Activated CD4-positive, CD25-positive, alpha-beta regulatory T cell (primary cell): Measurements from ENCODE around the gene TMEM248.
"Not testable (repeated sequence)": the region's sequence is repeated elsewhere in the genome, so short reads cannot be mapped to it uniquely, and the experiment has no call there.

Experiments
- DNase-seq, 4 experiments: peaks; one replicate each; lab custom pipeline; 2025; lab: John Stamatoyannopoulos, UW

The TMEM248 gene

DNA sequence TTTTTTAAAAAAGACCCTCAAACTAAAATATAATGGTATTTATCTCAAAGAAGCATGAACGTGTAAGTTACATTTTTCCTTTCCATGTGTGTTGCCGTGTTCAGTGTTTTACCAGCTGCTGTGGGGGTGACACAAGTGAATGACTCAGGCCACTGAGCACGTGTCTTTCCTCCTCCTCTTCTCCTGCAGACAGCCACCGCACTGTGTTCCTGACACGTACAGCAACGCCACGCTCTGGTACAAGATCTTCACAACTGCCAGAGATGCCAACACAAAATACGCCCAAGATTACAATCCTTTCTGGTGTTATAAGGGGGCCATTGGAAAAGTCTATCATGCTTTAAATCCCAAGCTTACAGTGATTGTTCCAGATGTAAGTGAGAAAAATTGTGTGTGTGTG, 29.7 kb downstream of the TMEM248 start:
- DNase-seq = no peak

DNA sequence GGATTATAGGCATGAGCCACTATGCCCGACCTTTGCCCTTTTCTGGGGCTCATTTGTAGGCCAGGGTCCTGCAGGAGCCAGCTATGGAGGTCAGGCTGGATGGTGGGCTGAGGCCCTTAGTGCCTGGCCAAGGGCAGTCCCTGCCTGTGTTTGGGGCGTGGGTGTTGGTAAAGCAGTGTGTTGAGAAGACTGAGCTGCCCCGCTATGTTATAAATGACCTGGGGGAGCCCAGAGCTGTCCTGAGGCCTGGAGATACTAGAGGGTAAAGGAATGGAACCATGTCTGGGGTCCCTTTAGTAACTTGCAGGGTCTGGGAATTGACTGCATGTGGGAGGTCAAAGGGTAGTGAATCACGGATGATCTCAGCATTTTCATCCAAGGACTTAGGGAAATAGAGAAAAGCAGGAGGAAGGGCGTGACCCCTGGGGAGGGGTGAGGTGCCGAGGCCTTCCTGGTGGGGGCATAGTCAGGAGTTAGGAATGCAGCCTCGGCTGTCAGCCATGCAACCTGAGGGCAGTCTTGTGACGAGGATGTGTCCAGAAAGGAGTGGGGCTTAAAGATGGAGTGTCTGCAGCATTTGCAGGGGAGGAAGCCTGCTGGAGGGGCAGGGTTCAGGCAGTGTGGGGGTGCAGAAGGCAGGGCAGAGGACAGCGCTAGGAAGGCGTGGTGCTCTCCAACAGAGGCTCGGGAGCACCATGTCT, 31.5 kb downstream of the TMEM248 start:
- DNase-seq = no peak

- no peak for DNase-seq
Measured at GRCh38 chr7:66953044-66953427, 32.0 kb downstream of the TMEM248 start.

DNA sequence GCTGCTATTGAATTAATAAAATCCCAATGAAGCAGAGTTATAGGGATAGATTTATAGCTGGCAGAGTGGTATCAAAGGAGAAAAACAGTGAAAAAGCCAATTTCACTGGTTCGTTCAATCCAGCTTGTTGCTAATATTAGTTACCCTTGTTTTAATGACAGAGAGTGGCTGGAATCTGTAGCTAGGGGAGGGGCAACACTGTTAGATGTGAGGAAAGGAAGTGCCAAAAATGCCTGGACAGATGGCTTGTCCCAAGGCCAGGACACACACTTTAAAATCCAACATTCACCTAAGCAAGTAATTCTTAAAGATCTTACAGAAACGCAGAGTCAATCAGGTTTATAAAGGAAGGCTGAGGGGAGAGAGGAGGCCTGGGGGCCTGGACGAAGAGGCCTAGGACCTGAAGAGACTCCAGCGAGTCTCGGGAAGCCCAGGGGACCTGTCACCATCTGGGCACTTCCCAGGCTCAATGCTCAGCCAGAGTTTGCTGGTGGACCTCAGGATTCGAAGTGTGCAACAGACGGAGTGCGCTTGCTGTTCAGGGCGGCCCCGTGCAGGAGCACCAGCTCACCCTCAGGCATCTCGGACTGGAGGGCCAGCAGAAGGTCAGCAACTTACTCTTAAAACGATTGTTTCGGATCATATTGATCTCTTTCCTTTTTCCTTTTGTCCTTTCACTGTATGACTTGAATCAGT, 36.7 kb downstream of the TMEM248 start:
- DNase-seq = no peak

- DNase-seq = no peak
Measured at GRCh38 chr7:66958538-66959350, 37.7 kb downstream of the TMEM248 start.

DNA sequence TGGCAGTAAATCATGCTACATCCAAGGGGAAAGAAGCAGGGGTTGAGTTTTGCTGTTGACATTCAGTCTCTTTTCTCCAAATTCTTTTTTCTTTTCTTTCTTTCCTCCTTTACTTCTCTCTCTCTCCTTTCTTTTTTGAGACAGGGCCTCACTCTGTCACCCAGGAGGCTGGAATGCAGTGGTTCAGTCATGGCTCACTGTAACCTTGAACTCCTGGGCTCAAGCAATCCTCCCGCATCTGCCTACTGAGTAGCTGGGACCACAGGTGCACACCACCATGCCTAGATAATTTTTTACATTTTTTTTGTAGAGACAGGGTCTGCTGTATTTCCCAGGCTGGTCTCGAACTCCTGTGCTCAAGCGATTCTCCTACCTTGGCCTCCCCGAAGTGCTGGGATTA, 39.2 kb downstream of the TMEM248 start:
- no peak for DNase-seq

DNA sequence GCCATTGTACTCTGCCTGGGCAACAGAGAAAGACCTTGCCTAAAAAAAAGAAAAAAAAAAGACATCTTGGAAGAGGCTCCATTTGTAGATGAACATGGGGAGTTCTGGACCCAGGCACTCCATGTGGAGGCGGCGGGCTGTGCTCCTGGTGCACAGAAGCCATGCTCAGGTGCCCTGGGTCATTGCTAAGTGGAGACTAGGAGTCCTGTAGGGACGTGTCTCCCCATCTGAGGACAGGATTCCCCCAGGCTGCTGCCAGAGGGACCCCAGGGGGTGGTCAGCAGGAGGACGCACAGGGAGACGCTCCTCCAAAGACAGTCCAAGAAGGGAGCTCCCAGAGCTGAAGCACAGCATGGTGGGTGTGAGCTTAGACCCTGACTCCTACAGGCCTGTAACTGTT, 40.1 kb downstream of the TMEM248 start:
- DNase-seq = no peak

- DNase-seq = no peak
Measured at GRCh38 chr7:66964411-66964810, 43.4 kb downstream of the TMEM248 start.

GRCh38 chr7:66967029-66967428, 46.0 kb downstream of the TMEM248 start:
- DNase-seq = no peak

- DNase-seq = not testable (repeated sequence)
Measured at GRCh38 chr7:66969001-66969400, 48.0 kb downstream of the TMEM248 start.

GRCh38 chr7:66970310-66970709, 49.3 kb downstream of the TMEM248 start:
- no peak for DNase-seq

DNA sequence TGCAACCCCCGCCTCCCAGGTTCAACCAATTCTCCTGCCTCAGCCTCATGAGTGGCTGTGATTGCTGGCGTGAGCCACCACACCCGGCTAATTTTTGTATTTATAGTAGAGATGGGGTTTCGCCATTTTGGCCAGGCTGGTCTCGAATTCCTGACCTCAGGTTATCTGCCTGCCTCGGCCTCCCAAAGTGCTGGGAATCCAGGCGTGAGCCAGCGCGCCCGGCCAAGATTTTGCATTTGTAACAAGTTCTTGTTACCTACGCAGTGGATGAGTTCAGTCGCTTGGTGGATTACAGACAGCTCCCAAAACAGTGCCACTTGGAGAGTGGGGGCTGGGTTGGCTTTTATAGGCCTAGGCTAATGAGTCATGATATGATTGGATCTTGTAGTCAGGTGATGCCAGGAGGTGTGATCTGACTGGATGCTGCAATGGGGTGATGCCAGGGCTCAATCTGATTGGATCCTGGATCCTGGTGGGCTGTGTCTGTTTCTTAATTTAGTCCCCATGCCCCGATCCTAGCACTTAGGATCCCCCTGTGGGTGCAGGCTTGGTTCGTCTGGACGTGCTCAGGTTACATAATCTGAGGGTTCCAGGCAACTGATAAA, 54.1 kb downstream of the TMEM248 start:
- DNase-seq = no peak

GRCh38 chr7:66978312-66978711, 57.3 kb downstream of the TMEM248 start:
- not testable (repeated sequence) for DNase-seq

DNA sequence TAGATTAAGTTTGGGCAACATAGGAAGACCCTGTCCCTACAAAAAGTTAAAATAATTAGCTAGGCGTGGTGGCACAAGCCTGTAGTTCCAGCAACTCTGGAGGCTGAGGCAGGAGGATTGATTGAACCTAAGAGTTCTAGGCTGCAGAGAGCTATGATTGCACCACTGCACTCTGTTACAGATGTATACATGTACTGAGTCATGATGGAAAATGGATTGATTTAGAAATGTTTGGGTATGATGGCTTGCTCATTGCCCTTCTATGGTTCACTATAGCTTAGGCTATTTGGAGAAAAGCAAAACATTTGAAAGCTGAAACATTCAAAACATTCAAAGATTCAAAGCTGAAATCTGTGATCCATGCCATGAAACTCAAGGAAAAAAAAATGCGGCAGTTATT, 58.0 kb downstream of the TMEM248 start:
- not testable (repeated sequence) for DNase-seq

DNA sequence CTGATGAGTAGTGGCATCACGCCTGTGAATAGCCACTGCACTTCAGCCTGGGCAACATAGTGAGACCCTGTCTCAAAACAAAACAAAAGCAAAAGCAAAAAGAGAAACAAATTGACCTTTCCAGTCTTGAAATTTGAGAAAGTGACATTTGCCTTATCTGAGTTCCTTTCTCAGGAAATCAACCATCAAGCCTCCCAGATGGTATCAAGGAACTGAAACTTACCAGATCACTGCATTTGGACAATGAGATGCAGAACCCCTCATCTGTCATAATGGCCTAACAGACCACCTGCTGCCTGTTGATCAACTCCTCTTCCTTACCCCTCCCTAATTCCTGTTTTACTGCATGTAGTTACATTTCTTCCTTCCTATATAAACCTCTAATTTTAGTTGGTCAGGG, 59.3 kb downstream of the TMEM248 start:
- not testable (repeated sequence) for DNase-seq

GRCh38 chr7:66989552-66989951, 68.5 kb downstream of the TMEM248 start:
- not testable (repeated sequence) for DNase-seq

DNA sequence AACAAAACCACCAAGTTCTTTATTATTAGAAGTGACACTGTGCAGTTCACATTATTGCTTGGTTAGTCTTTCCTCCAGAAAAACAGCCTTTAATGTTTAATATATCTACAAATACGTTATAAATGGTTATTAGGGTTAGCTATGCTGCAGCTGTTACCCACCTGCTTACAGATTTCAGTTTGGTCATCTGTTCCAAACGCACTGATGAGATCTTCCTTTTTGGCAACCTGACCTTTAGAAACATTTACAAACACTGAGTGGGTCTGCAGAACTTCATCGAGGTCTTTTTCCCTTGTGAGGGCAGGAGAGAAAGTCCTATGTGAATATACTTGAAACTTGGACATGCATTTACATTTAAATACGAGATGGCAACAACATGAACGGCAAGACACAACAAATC, 73.0 kb downstream of the TMEM248 start:
- DNase-seq = not testable (repeated sequence)

DNA sequence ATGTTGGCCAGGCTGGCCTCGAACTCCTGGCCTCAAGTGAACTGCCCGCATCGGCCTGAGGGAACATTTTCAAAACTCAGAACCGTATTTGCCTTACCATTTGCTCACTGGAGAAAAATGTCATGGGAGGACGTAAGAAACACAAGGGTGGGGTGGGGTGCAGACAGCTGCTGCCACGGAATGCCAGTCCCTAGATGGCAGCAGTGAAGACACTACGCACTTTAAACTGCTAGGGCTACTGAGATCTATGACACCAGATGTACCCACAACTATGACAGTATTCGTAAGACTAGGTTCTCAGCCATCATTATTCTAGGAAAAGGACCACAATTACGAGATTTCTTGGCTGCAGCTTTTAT, 73.6 kb downstream of the TMEM248 start:
- peak in 2 of 4 experiments; percentile 3 to 26 for DNase-seq

GRCh38 chr7:66995050-66995776, 74.2 kb downstream of the TMEM248 start, which contains the start of gene SBDS:
TSS of gene SBDS (minus strand) at chr7:66995586. CDS start at chr7:66995417, 169 bp downstream.
- DNase-seq = peak; percentile 69 to 82 (median 80)

DNA sequence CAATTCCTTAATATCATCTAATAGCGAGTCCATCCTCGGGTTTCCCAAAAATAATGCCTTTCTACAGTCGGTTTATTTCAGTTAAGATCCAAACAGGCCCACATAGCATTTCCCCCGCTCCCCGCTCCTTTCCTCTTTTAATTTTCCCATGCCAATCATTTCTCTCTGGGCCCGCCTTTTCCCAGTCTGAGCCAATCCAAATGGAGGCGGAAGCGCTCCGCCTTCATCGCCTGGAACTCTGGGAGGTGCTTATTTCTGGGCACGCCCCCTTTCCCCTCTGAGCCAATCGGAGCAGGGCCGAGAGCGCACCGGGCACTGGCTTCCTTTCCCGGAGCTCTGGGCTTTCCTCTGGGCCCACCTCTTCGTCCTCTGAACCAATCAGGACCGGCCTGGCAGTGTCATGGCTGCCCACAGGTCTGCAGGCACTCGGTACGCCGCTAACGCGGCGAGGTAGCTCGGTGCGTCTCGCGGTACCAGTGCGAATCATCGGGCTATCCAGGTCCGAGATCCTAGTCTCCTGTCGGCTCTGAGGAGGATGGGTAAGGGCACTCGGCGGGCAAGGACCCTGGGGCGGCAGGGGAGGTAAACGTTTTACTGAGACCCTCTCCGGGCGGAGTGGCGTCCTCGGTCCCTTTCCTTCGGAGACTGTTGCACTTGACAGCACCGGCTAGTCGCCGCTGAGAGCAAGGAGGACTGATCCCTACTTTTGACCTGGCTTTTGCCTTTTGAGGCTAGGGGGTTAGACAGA, 75.6 kb downstream of the TMEM248 start, which contains the start of gene TYW1:
Gene TYW1, plus strand, starts transcription at position 390 of the 748 bp plus-strand sequence. Its CDS starts 146 bp downstream, at position 536.
- DNase-seq = peak; percentile 93 to 95 (median 94)
